HepG2 (cell line): ENCODE measurements around the gene PLB1. TPM values are rescaled to one million over a fixed set of nuclear protein-coding genes. Genes with fewer than 3 reads are reported as not detected.
A peak's percentile ranks its signal among the peaks of the same experiment; 100 is the strongest.

ENCODE experiments used
- AKAP8 ChIP-seq: sonication (generic); formaldehyde crosslinking; IDR thresholded peaks from 2 replicates; pipeline ENCODE4 v1.5.1; 2020; ENCODE audit warnings: mild to moderate bottlenecking, missing genetic modification reagents
- ARID4A ChIP-seq: sonication (generic); formaldehyde crosslinking; IDR thresholded peaks from 2 replicates; pipeline ENCODE4 v1.5.0; 2020; ENCODE audit warnings: mild to moderate bottlenecking, missing genetic modification reagents, borderline replicate concordance
- CEBPB ChIP-seq: IDR thresholded peaks from 2 replicates; pipeline ENCODE4 v1.6.1; 2011; ENCODE audit warnings: low read depth, low read length, improper control_type of control experiment, borderline replicate concordance
- CTCF ChIP-seq: sonication (generic); formaldehyde crosslinking; IDR thresholded peaks from 2 replicates; pipeline ENCODE4 v1.5.0; 2020; ENCODE audit warnings: mild to moderate bottlenecking, missing genetic modification reagents, moderate library complexity
- EP300 ChIP-seq, 3 experiments: sonication (generic) in 1 of 3; formaldehyde crosslinking in 1 of 3; IDR thresholded peaks; 2 replicates each; pipeline versions ENCODE4 v1.5.1 to v1.6.1; 2011 to 2020; ENCODE audit warnings: low read depth in 2 of 3, low read length in 2 of 3, borderline replicate concordance in 1 of 3, improper control_type of control experiment in 1 of 3, mild to moderate bottlenecking in 1 of 3, missing genetic modification reagents in 1 of 3, moderate library complexity in 1 of 3
- IKZF1 ChIP-seq: fragments of 450-650 bp; IDR thresholded peaks from 2 replicates; pipeline ENCODE4 v1.7.1; 2016
- KDM5B ChIP-seq: sonication (generic); formaldehyde crosslinking; IDR thresholded peaks from 2 replicates; pipeline ENCODE4 v1.4.0; 2020; ENCODE audit warnings: missing genetic modification reagents, mild to moderate bottlenecking, borderline replicate concordance
- NFATC3 ChIP-seq: sonication (generic); formaldehyde crosslinking; IDR thresholded peaks from 2 replicates; pipeline ENCODE4 v1.5.1; 2020; ENCODE audit warnings: mild to moderate bottlenecking, missing genetic modification reagents
- NR1H2 ChIP-seq: sonication (generic); formaldehyde crosslinking; IDR thresholded peaks from 2 replicates; pipeline ENCODE4 v1.8.1; 2022; ENCODE audit warnings: low read depth, missing genetic modification reagents, borderline replicate concordance
- PHF20 ChIP-seq: sonication (generic); formaldehyde crosslinking; IDR thresholded peaks from 2 replicates; pipeline ENCODE4 v1.5.0; 2020; ENCODE audit warnings: mild to moderate bottlenecking, missing genetic modification reagents
- ZNF317 ChIP-seq: sonication (generic); formaldehyde crosslinking; IDR thresholded peaks from 2 replicates; pipeline ENCODE4 v1.5.0; 2020; ENCODE audit warnings: mild to moderate bottlenecking, missing genetic modification reagents
- ZNF552 ChIP-seq: sonication (generic); formaldehyde crosslinking; IDR thresholded peaks from 2 replicates; pipeline ENCODE4 v1.9.0; 2022; ENCODE audit warnings: missing genetic modification reagents, mild to moderate bottlenecking, borderline replicate concordance
- ZNF556 ChIP-seq: sonication (generic); formaldehyde crosslinking; IDR thresholded peaks from 2 replicates; pipeline ENCODE4 v1.4.0; 2020; ENCODE audit warnings: mild to moderate bottlenecking, missing genetic modification reagents, borderline replicate concordance
- ZZZ3 ChIP-seq: sonication (generic); formaldehyde crosslinking; IDR thresholded peaks from 2 replicates; pipeline ENCODE4 v1.4.0; 2020; ENCODE audit warnings: missing genetic modification reagents, mild to moderate bottlenecking, borderline replicate concordance
- polyA plus RNA-seq, 8 experiments: library from polyadenylated mRNA; depleted of rRNA in 3 of 8; stranded (reverse) in 7 of 8; unstranded in 1 of 8; fragments of >200 nt; fragmentation: Illumina TruSeq in 4 of 8; extraction: Trizol in 4 of 8; gene quantifications; 2 replicates each; pipeline versions ENCODE4 v1.2.1 to v1.2.3, GENCODE V29; 2011 to 2016; ENCODE audit warnings: low read depth in 4 of 8, missing spikeins in 1 of 8, mixed read lengths in 1 of 8; ENCODE audit not compliant: insufficient read depth in 1 of 8
- total RNA-seq, 5 experiments: library from RNA; depleted of rRNA; stranded (reverse); fragments of >200 nt; fragmentation: Illumina TruSeq; extraction: Trizol; gene quantifications; 2 replicates each; pipeline ENCODE4 v1.2.3, GENCODE V29; 2016; ENCODE audit warnings: low read depth in 1 of 5
- TF ChIP-seq, protein P1 (sequence below): sonication (generic); formaldehyde crosslinking; conservative IDR thresholded peaks from 2 replicates; pipeline ENCODE4 v1.4.0; 2020; ENCODE audit warnings: missing genetic modification reagents
- TF ChIP-seq, protein P2 (sequence below): sonication (generic); formaldehyde crosslinking; IDR thresholded peaks from 2 replicates; pipeline ENCODE4 v1.4.0; 2020; ENCODE audit warnings: mild to moderate bottlenecking, missing genetic modification reagents

PLB1 gene
- total and polyA plus RNA-seq, 2 of the 13 experiments (the other 11 are each of a cell fraction or from before 2014, with no cell fraction given) = 0.20 to 1.8 TPM

GRCh38 chr2:28566521-28567041, 70.7 kb downstream of the PLB1 start (continued):
- TF ChIP-seq, protein P1, sequence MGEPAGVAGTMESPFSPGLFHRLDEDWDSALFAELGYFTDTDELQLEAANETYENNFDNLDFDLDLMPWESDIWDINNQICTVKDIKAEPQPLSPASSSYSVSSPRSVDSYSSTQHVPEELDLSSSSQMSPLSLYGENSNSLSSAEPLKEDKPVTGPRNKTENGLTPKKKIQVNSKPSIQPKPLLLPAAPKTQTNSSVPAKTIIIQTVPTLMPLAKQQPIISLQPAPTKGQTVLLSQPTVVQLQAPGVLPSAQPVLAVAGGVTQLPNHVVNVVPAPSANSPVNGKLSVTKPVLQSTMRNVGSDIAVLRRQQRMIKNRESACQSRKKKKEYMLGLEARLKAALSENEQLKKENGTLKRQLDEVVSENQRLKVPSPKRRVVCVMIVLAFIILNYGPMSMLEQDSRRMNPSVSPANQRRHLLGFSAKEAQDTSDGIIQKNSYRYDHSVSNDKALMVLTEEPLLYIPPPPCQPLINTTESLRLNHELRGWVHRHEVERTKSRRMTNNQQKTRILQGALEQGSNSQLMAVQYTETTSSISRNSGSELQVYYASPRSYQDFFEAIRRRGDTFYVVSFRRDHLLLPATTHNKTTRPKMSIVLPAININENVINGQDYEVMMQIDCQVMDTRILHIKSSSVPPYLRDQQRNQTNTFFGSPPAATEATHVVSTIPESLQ (CRISPR knock-in tag) = no peak
- TF ChIP-seq AKAP8 (CRISPR knock-in tag) = no peak
- TF ChIP-seq ZNF552 = no peak
- no peak for TF ChIP-seq ZNF556 (CRISPR knock-in tag)
- TF ChIP-seq EP300 (IDR thresholded peaks at IDR 0.05; ENCODE audit: low read depth in 2 of 2, low read length in 2 of 2) = 0 out of 4 replicates have a peak, but pooled peaks of 1 of the 2 experiments have one; percentile 53
- no peak for TF ChIP-seq EP300 (CRISPR knock-in tag; IDR thresholded peaks at IDR 0.05; ENCODE audit: borderline replicate concordance)
- no peak for TF ChIP-seq IKZF1
- TF ChIP-seq PHF20 (CRISPR knock-in tag) = no peak; the same call in 1 of the 2 replicates
- TF ChIP-seq KDM5B (CRISPR knock-in tag) = peak; percentile 63; the same call in 1 of the 2 replicates
- TF ChIP-seq CTCF (CRISPR knock-in tag) = peak; percentile 96
- TF ChIP-seq, protein P2, sequence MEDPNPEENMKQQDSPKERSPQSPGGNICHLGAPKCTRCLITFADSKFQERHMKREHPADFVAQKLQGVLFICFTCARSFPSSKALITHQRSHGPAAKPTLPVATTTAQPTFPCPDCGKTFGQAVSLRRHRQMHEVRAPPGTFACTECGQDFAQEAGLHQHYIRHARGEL (CRISPR knock-in tag) = no peak
- 0 out of 2 replicates have a peak, but pooled peaks have one; percentile 45 for TF ChIP-seq ZNF317
- no peak for TF ChIP-seq ZZZ3 (CRISPR knock-in tag)
- TF ChIP-seq ARID4A (CRISPR knock-in tag) = no peak; the same call in 1 of the 2 replicates
- no peak for TF ChIP-seq CEBPB
- TF ChIP-seq NR1H2 (CRISPR knock-in tag) = no peak
- TF ChIP-seq NFATC3 = no peak
